Measurements from ENCODE around the gene DYNLT1.
A peak's percentile ranks its signal among the peaks of the same experiment; 100 is the strongest.

GRCh38 chr6:158644231-158645063, at the start of gene DYNLT1:
- TF ChIP-seq EP300 (IDR thresholded peaks at IDR 0.05) (peak in 1 of 4 donors; percentile 39), CTCF (IDR thresholded peaks at IDR 0.05) (peak in 2 of 6 experiments; percentile 17 to 29), POLR2A (IDR thresholded peaks at IDR 0.05) (peak; percentile 75 to 100 (median 97))

All from upper lobe of left lung (tissue), 4 donors.